Activated CD4-positive, CD25-positive, alpha-beta regulatory T cell (primary cell): ENCODE data around the gene EPB41.
A peak's percentile ranks its signal among the peaks of the same experiment; 100 is the strongest.
"Not testable (repeated sequence)": the region's sequence is repeated elsewhere in the genome, so short reads cannot be mapped to it uniquely, and the experiment has no call there.

Experiments
- DNase-seq, 4 experiments: peaks; one replicate each; lab custom pipeline; 2025; lab: John Stamatoyannopoulos, UW

EPB41 gene

GRCh38 chr1:28914228-28915030 lies at the start of gene EPB41:
Gene EPB41, plus strand, starts transcription at chr1:28914569. Its CDS starts 72,869 bp downstream, at chr1:28987438.
- DNase-seq: peak; percentile 73 to 90 (median 78)

- DNase-seq: no peak
Measured at GRCh38 chr1:28864695-28865094, 49.7 kb upstream of the EPB41 start.

- DNase-seq: no peak
Measured at GRCh38 chr1:28865997-28866650, 48.2 kb upstream of the EPB41 start.

GRCh38 chr1:28867850-28868249 lies 46.5 kb upstream of the EPB41 start:
- DNase-seq: no peak

- DNase-seq: no peak
Measured at GRCh38 chr1:28869952-28870351, 44.4 kb upstream of the EPB41 start.

- no peak for DNase-seq
Measured at GRCh38 chr1:28871631-28872401, 42.6 kb upstream of the EPB41 start.

GRCh38 chr1:28875134-28875533 lies 39.2 kb upstream of the EPB41 start:
- not testable (repeated sequence) for DNase-seq

GRCh38 chr1:28877132-28877781 lies 37.1 kb upstream of the EPB41 start:
- DNase-seq: peak; percentile 42 to 66 (median 55)

- no peak for DNase-seq
Measured at GRCh38 chr1:28878796-28879195, 35.6 kb upstream of the EPB41 start.

- peak; percentile 56 to 72 (median 62) for DNase-seq
Measured at GRCh38 chr1:28882009-28882628, 32.2 kb upstream of the EPB41 start.

GRCh38 chr1:28883242-28883616 lies 31.1 kb upstream of the EPB41 start:
- no peak for DNase-seq

GRCh38 chr1:28885472-28885877 lies 28.9 kb upstream of the EPB41 start:
- DNase-seq: no peak

GRCh38 chr1:28885977-28886730 lies 28.2 kb upstream of the EPB41 start:
- no peak for DNase-seq

- DNase-seq: peak; percentile 82 to 87 (median 84)
Measured at GRCh38 chr1:28886731-28887418, 27.5 kb upstream of the EPB41 start.

- peak in 2 of 4 experiments; percentile 13 to 21 for DNase-seq
Measured at GRCh38 chr1:28887419-28887834, 26.9 kb upstream of the EPB41 start.

GRCh38 chr1:28887835-28888682 lies 26.3 kb upstream of the EPB41 start:
- DNase-seq: no peak

- no peak for DNase-seq
Measured at GRCh38 chr1:28888915-28889314, 25.5 kb upstream of the EPB41 start.

GRCh38 chr1:28889357-28889756 lies 25.0 kb upstream of the EPB41 start:
- DNase-seq: no peak

GRCh38 chr1:28890435-28890834 lies 23.9 kb upstream of the EPB41 start:
- DNase-seq: no peak
